UCSD-AML1 (cell line): Measurements from ENCODE around the gene CCDC121.

Experiments
- DNase-seq: peaks from one replicate; lab custom pipeline; 2025; ENCODE audit not compliant: unreplicated experiment; lab: John Stamatoyannopoulos, UW

Gene CCDC121, protein sequence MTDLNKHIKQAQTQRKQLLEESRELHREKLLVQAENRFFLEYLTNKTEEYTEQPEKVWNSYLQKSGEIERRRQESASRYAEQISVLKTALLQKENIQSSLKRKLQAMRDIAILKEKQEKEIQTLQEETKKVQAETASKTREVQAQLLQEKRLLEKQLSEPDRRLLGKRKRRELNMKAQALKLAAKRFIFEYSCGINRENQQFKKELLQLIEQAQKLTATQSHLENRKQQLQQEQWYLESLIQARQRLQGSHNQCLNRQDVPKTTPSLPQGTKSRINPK

DNA sequence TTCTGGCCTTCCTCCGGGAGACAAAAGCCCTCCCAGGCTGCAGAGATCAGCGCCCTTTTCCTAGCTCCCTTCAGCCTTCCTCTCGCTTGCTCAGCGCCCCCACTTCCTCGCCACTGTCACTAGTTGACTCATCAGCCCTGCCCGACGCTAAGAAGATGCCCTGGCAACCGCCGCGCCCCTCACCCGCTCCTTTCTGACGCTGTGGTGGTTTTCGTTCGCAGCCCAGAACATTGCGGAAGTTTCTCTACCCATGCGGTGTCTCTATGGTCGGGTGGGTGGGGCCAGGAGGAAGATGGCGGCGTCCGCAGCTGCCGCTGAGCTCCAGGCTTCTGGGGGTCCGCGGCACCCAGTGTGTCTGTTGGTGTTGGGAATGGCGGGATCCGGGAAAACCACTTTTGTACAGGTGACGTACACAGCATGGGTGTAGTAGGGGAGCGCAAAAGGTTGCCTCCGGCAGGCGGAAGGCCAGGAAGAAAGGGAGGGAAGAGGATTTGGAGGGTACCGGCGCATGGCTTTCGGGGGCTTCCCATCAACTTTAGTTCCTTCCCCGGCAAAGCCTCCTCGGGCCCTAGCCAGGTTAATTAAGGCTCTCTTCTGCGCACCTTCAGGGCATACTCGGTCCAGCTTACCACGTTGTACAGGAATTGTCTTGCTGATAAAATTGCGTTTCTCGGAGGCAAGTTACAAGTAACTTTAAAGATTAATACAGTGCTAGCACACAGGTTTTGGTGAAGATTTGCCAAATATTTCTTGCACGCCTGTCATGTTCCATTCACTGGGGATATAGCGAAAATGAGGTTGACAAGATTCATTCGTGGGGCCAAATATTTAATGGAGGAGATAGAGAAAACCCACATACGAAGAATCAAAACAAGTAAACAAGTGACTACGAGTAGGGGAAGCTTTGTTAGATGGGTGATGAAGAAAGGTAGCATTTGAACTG, at the start of gene CCDC121, which contains the start of gene GPN1:
CCDC121 (minus strand) TSS at position 246 of the 943 bp plus-strand sequence. CDS start 1,213 bp downstream, outside the sequence.
GPN1 (plus strand) TSS at position 284 of the 943 bp plus-strand sequence; CDS start at position 293, 9 bp downstream.
- DNase-seq, result peak; percentile 91

DNA sequence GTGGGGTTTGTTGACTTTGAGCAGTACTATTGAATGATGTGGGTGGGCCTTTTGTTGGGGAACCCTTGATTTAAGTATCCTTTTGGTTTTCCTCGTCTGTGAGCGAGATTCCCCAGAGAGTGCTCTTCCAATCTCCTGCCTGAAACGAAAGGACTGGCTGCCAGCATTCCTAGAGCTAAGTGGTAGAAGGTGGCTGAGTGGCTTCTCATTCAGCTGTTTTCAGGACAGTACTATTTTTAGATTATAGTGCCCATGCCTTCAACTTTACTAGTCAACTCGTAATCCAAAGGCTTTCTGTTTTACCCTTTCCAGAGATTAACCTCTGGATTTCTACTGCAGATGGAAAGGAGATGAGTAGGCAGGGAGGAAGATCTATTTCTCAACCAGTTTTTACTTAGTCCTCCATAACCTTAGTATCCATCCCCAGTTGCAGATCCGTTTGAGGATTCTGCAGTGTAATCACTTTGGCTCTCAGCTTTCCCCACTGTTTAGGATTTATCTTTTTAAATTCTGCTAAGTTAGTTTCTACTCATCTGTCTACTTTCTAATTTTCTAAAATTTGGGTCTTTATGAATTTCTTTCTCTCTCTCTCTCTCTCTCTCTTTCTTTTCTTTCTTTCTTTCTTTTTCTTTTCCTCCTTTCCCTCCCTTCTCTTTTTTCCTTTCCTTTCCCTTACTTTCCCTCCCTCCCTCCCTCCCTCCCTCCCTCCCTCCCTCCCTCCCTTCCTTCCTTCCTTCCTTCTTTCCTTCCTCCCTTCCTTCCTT, 44.1 kb upstream of the CCDC121 start:
- no peak for DNase-seq

DNA sequence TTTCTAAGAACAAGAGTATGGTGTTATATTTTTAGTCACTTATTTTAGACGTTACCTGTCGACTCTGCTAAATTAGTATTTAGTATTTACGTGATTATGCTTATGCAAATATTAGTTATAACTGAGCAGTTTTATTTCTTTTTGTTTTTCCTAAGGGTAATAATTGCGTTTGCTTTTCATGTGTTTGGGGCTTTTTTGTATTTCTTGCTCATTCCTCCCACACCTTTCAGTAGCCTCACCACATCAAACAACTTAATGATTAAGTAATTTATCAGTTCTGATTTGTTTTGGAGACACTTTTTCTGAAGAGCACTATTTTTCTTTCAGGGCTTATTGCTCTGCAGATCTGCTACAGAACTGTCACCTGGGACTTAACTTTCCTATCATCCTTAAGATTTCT, 42.4 kb upstream of the CCDC121 start:
- DNase-seq, result no peak

DNA sequence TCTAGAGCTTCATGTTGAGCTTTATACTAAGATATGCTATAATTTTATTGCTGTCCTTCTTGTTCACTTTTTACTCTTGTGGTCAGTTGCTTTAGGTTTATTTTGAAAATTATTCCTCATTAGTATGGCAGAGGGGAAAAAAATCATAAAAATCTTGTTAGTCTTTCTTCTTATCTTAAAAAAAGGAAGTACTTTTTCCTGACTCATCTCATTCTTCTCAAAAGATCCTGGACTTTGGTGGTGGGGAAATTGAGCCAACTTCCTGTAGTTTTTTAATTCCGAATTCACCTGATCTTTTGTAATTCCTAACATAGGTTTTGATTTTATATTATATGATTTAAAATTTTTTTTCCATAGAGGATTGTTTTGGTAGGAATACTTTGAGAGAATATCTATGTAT, 38.6 kb upstream of the CCDC121 start:
- DNase-seq, result no peak

DNA sequence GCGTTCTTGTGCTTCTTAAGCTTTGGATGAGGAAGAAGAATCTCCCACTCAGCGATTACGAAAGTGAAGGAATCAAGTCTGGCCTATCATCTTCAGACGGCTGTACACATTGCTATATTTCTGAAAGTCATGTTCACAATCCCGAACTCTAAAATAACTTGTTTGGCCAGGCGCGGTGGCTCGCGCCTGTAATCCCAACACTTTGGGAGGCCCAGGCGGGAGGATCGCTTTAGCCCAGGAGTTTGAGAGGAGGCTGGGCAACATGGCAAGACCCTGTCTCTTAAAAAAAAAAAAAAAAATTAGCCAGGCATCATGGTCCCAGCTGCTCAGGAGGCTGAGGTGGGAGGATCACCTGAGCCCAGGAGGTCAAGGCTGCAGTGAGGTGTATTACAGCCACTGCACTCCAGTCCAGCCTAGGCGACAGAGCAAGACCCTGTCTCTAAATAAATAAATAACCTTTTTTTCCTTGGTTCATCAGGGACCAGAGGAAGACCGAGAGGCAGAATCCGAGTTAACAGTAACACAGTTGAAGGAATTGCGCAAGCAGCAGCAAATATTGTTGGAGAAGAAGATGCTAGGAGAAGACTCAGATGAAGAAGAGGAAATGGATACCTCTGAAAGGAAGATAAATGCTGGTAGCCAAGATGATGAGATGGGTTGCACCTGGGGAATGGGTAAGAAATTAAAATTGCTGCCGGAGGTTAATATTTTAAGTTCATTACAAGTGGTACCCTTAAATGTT, 36.0 kb upstream of the CCDC121 start:
- no peak for DNase-seq

DNA sequence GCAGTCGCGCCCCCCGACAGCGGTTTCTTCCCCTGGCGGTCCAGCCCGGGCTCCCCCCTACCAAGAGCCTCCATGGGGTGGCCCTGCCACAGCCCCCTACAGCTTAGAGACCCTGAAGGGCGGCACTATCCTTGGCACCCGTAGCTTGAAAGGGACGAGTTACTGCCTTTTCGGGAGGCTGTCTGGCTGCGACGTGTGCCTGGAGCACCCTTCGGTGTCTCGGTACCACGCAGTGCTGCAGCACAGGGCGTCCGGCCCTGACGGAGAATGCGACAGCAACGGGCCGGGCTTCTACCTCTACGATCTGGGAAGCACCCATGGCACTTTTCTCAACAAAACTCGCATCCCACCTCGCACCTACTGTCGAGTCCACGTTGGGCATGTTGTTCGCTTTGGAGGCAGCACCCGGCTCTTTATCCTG, 35.4 kb upstream of the CCDC121 start:
- no peak for DNase-seq

DNA sequence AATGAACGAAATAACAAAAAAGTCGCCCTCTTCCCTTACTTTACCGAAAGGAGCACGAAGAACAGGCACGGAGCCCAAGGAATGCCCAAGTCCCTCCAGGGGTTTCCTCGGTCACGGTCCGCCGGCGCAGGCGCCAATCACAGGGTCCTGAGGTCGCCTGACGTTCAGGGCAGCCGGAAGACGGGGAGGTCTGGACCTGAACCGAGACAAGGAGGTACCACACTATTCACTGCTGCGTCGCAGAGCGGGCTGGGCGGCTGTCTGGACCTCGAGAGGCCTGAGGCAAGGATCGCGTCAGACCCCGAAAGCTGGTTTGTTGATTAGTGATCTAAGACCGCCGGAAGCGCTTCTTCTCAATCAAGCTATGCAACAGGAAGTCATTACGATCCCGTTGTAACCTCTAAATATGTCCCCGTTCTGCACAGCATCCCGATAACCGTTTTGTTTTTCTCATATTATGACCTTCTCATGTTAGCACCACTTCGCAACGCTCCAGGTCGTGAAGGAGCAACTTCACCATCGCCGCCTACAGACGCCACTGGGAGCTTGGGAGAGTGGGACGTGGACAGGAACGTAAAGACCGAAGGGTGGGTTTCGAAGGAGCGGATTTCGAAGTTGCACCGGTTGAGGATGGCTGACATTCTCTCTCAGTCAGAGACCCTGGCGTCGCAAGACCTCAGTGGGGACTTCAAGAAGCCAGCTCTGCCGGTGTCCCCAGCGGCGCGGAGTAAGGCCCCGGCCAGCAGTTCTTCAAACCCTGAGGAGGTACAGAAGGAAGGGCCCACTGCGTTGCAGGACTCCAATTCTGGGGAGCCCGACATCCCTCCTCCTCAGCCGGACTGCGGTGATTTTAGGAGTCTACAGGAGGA, 34.7 kb upstream of the CCDC121 start, which contains the start of the genes SLC4A1AP and SUPT7L:
SLC4A1AP (plus strand) TSS at position 605 of the 869 bp plus-strand sequence; CDS start at position 631, 26 bp downstream.
SUPT7L (minus strand) TSS at position 330 of the 869 bp plus-strand sequence. CDS start 1,422 bp downstream, outside the sequence.
- DNase-seq, result peak; percentile 86

DNA sequence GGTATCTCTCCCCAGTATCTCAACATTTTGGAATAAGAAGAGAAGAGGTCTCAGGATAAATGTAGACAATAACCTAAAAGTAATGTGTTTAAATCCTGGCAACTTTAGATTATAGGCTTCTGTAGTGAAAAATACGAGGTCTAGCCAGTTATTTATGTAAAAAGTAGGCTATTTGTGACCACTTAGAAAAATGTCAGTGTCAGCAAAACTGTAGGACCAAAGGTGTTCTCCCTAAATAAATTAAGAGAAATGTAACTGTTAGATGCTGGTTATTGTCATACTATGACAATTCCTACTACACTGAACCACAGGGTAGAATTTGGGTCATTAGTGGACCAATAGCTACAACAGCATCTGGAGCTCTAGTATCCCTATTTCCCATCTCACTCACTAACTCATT, 32.6 kb upstream of the CCDC121 start:
- no peak for DNase-seq

DNA sequence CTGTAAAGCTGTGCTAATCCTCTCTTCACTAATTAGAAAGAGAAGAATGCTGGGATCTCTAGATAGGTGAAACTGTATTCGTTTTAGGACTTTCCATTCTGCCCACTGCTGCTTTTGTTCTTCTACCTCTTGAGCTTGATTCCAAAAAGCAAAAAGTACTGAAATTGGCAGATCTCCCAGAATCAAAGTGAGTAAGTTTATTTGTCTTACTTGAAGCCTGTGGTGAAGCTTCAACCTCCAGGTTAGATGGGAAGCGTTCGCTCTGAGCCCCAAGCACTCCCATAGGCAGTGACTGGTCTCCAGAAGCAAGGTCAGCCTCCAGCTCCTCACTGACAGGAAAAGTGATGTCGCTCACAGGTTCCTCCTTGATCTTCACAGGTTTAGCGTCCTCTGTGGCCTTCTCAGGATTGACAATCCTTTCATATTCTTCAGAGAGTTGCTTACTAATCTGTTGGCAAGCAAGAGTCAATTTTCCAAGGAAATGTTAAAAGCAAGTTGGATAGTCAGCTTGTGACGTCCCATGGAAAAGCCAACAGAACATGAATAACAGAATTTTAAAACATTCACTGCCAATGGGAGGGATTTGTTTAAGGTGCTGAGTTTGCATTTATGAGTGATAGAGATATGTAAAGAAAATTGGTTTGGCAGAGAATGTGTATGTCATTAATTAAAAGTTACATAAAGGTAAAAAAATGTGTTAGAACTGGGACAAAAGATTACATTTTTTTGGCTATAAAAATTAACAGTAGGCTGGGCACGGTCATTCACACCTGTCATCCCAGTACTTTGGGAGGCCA, 26.5 kb upstream of the CCDC121 start:
- DNase-seq, result no peak

DNA sequence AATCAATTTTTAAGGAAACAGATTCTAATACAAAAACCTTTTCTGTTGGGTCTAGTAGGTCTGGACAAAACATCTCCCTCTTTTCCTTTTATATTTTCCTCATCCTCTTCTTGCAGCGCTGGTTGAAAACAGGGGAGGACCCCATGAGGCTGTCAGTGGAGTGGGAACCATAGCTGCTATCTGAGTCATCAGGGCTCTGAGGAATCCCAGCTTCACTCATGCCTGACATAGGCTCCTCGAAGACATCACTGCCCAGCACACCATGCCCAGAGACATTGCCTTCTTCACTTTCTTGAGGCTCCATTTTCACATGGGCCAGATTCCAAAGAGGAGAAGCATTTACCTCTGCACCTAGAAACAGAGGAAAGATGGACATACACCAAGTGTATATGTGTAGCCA, 24.6 kb upstream of the CCDC121 start:
- no peak for DNase-seq

DNA sequence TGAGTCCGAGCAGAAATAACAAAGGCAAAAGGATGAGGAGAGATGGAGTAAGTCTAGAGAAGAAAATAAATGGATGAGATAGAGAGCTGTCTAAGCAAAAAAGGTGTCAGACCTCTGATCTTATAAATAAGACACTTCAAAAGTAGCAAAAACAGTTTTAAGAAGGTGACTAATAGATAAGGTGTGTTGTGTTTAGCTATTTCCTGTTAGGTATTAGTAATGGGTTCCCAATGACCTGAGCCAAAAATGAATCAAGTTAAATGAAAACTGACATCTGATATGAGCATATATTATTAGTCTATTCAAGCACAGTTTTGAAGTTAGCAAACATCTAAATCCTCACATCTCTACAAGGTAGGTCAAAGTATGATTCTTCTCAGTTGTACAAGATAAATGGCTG, 24.0 kb upstream of the CCDC121 start:
- DNase-seq, result no peak

DNA sequence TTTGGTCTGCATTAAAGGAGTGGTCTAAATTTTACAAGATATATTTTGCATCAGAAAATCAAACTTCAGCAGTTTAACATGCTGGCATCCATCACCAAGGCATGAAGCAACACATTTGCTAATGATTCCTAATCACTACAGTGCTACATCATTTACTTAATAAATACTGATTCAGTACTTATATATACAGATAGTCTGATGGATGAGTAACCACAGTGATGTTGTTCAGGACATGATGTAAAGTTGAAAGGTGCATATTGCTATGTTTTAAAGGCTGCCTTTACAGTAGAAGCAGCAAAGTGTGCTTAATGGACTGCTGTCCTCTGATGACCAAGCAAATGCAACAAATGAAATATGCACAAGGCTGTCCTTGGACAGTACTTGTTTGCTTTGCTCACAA, 23.5 kb upstream of the CCDC121 start:
- DNase-seq, result no peak

DNA sequence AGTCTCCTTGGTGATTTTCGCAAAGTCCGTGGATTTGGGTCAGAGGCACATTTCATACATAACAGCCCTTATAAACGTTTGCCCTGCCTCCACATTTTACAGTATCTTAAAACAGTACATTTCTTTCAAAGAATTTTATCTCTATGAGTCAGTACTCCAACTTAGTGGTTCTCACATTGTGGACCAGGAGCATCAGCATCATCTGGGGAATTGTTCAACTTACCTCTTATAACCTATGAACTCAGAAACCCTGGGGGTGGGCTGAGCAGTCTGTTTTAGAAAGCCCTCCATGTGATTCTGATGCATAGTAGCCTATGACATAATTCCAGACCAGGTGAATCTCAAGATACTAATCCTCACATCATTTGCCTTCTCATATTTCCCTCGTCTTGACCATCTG, 22.2 kb upstream of the CCDC121 start:
- no peak for DNase-seq

DNA sequence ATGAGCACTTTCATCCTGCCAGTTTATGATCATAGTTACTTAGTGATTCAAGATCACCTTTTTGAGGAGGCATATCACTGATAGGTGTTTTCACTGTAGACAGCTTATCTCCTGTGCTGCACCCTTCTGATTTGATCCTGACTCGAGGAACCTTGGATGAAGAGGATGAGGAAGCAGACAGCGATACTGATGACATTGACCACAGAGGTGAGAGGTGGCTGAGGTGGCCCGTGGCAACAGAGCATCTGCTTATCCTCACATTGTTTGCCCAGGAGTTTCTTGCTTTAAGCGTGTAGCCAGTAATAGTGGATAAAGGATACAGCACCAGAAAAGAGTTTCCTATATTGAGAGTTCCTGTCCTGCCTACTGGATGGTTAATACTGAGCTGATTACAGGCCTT, 18.9 kb upstream of the CCDC121 start:
- no peak for DNase-seq

DNA sequence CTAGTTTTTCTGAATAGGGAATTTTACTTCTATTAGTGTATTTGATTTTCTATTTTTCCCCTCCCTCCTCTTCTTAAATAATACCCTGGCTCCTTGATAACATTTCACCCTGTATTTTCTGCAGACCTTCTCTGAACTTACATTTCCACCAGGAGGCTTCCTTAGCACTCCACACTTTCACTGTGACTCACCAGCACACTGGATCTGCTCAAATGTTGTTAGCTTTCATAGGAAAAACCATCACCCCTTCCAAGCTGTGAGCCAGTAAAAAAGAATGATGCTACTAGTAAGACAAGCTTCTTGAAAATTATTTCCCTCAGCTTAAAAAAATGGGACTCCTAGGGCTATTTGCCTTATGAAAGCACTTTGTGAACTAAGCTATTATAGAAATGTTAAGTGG, 18.5 kb upstream of the CCDC121 start:
- no peak for DNase-seq

DNA sequence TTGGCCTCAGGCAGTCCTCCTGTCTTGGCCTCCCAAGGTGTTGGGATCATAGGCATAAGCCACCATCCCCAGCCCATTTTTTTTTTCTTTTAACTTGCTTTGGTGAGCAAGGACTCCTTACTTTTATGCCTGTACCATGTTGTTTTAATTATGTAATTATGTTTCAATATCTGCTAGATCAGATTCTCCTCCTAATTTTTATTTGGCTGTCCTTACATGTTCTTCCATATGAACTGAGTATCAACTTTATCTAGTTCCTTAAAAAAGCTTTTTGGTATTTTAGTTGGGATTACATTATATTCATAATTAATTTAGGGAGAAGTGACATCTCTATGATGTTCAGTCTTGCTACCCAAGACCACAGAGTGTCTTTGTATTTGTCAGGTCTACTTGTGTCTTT, 16.4 kb upstream of the CCDC121 start:
- DNase-seq, result no peak

DNA sequence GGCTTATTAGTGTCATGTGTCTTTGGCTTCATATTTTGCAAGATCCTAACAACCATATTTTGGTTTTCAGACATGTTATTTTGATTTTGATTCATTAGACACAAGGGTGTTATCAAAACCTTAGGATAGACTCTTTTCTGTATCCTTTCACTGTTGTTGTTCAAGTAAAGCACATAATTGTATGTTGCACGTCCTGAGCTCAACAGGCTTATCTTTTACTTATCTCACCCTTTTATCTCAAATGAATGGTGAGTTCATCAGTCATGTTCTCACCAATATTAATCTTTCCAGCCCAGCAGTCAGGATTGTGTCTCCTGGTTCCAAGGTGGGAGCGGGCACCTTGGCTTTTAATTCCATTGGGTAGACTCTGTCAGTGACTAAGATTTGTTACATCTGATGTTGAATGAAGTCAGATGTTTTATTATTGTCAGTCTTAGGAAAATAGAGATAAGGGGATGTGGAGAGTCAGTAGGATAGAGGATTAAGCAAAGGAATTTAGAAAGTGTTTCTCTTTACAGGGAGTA, 12.0 kb upstream of the CCDC121 start:
- DNase-seq, result no peak

DNA sequence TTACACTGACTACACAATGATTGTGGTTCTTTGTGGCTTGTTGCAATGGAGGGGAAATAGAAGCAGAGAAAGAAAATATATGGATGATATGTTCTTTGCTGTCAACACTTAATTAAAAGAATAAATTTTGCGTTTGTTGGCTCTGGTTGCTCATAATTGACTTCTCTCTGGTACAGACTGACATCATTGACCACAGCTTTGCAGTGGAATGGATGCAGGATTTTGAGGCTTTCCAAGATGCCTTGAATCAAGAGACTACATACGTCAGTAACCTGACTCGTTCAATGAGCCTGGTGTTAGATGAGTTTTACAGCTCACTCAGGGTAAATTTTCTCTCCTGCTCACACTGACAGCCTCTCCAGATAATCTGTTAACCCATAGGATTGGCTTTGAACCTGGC, 9.9 kb upstream of the CCDC121 start:
- no peak for DNase-seq
